SK-N-MC (cell line): Measurements from ENCODE around the gene C14orf132.

Experiments used
- DNase-seq: peaks from one replicate; pipeline ENCODE4 v3.0.0-alpha.2; 2011; ENCODE audit warnings: low read depth, low spot score
- H3K27ac ChIP-seq: fragments of 200-600 bp; sonication (generic); 2 replicates; pipeline ENCODE4 v1.5.1; 2016; ENCODE audit warnings: mixed run types
- H3K36me3 ChIP-seq: fragments of 200-600 bp; sonication (generic); 2 replicates; pipeline ENCODE4 v1.6.1; 2017; ENCODE audit warnings: antibody characterized with exemption, low read length, mixed read lengths; ENCODE audit not compliant: insufficient read depth
- H3K4me3 ChIP-seq: fragments of 200-600 bp; sonication (generic); 2 replicates; pipeline ENCODE4 v1.5.1; 2016
- H3K9ac ChIP-seq: fragments of 200-600 bp; sonication (generic); 2 replicates; pipeline ENCODE4 v1.8.0; 2017; ENCODE audit warnings: mixed run types, mixed read lengths; ENCODE audit not compliant: insufficient read length
- H3K9me3 ChIP-seq: fragments of 200-600 bp; sonication (generic); 2 replicates; pipeline ENCODE4 v1.6.1; 2017; ENCODE audit warnings: low read depth, mild to moderate bottlenecking, antibody characterized with exemption, low read length, moderate library complexity, mixed read lengths
- EZH2 ChIP-seq: fragments of 200-600 bp; sonication (generic); IDR thresholded peaks from one replicate; pipeline ENCODE4 v1.6.1; 2017; ENCODE audit warnings: antibody characterized with exemption
- FOXP2 ChIP-seq: optimal IDR thresholded peaks from 2 replicates; pipeline ENCODE3; 2011; ENCODE audit warnings: mild to moderate bottlenecking, moderate library complexity; ENCODE audit not compliant: insufficient read depth; ENCODE audit errors: extremely low read length, control extremely low read depth
- POLR2AphosphoS5 ChIP-seq: IDR thresholded peaks from 2 replicates; pipeline ENCODE4 v1.6.1; 2012; ENCODE audit warnings: mild to moderate bottlenecking, low read depth, low read length, borderline replicate concordance

Gene C14orf132

GRCh38 chr14:96089401-96089800, 50.2 kb downstream of the C14orf132 start:
- Histone ChIP-seq H3K9me3 (no peaks in the 10 kb centered on the region), H3K4me3 (no peak overlapping the region), H3K36me3 (no peaks in the 10 kb centered on the region), H3K27ac (no peak overlapping the region), H3K9ac (no peak overlapping the region)
- TF ChIP-seq EZH2 (no peak), POLR2AphosphoS5 (no peak), FOXP2 (no peak)
- DNase-seq: no peak

- no peak overlapping the region for H3K9ac ChIP-seq
Measured at GRCh38 chr14:96090441-96091148, 51.4 kb downstream of the C14orf132 start.

DNA sequence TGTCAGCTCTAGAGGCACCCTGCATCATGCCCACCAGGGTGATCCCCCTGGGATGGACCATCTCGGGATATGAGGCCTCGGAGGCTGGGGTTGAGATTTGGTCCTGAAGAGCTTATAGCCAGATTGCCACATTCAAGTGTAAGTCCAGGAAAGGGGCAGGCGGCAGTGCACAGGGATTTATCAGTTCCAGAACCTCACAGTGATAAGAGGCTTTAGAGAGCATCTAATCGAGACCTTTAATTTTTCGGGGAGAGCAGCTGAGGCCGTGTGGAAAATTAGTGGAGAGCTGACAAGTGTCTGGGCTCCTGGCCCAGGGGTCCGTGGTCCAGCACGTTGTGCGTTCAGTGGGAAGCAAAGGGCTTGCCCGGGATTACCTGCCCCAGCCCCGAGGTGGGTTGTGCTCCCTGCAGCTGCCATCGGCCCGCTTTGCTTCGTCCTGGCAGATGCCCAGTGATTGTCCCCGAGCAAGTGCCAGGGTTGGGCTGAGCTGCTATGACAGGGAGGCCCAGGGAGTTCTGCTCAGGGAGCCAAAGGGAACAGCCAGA, 52.1 kb downstream of the C14orf132 start:
- Histone ChIP-seq H3K9ac (no peak overlapping the region), H3K4me3 (peak overlapping the region; percentile 30; the same call in 1 of the 2 replicates), H3K27ac (no peak overlapping the region), H3K36me3 (no peaks in the 10 kb centered on the region), H3K9me3 (no peaks in the 10 kb centered on the region)
- TF ChIP-seq FOXP2: no peak
- no peak for TF ChIP-seq POLR2AphosphoS5
- no peak for TF ChIP-seq EZH2
- no peak for DNase-seq

More at GRCh38 chr14:96090441-96091148, 51.4 kb downstream of the C14orf132 start:
- peak; percentile 55 for DNase-seq
- no peaks in the 10 kb centered on the region for H3K9me3 ChIP-seq
- H3K4me3 ChIP-seq: peak overlapping the region; percentile 30; the same call in 1 of the 2 replicates
- TF ChIP-seq POLR2AphosphoS5: peak; percentile 26; the same call in 1 of the 2 replicates
- TF ChIP-seq FOXP2: peak; percentile 31
- TF ChIP-seq EZH2: no peak
- H3K27ac ChIP-seq: no peak overlapping the region
- no peaks in the 10 kb centered on the region for H3K36me3 ChIP-seq

GRCh38 chr14:96091941-96092411, 52.8 kb downstream of the C14orf132 start:
- TF ChIP-seq FOXP2: no peak
- no peak for TF ChIP-seq POLR2AphosphoS5
- TF ChIP-seq EZH2: no peak
- H3K9ac ChIP-seq: no peak overlapping the region
- H3K9me3 ChIP-seq: no peaks in the 10 kb centered on the region
- H3K36me3 ChIP-seq: no peaks in the 10 kb centered on the region
- no peak overlapping the region for H3K27ac ChIP-seq
- DNase-seq: no peak
- no peak overlapping the region for H3K4me3 ChIP-seq

DNA sequence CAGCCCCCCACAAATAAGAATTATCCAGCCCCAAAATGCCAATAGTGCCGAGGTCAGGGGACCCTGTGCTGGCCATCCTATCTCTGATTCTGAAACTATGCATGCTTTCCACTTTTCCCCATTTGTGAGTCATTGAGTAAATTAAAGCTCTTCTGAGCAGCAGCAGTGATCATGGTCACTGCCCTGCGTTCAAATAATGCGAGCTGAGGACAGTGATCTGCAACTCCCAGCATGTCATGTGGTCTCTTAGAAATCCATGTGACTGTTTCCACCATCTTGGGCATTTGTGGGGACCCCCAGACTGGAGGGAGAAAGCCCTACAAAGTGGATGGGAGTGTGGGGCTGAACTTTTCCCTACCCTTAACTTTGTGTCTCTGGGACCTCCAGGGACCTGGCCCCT, 53.8 kb downstream of the C14orf132 start:
- Histone ChIP-seq H3K27ac (no peak overlapping the region), H3K36me3 (no peaks in the 10 kb centered on the region), H3K9me3 (no peaks in the 10 kb centered on the region), H3K4me3 (no peak overlapping the region), H3K9ac (no peak overlapping the region)
- TF ChIP-seq FOXP2: no peak
- TF ChIP-seq EZH2: no peak
- no peak for TF ChIP-seq POLR2AphosphoS5
- DNase-seq: no peak

- no peak overlapping the region for H3K9ac ChIP-seq
Measured at GRCh38 chr14:96094211-96094610, 55.0 kb downstream of the C14orf132 start.

DNA sequence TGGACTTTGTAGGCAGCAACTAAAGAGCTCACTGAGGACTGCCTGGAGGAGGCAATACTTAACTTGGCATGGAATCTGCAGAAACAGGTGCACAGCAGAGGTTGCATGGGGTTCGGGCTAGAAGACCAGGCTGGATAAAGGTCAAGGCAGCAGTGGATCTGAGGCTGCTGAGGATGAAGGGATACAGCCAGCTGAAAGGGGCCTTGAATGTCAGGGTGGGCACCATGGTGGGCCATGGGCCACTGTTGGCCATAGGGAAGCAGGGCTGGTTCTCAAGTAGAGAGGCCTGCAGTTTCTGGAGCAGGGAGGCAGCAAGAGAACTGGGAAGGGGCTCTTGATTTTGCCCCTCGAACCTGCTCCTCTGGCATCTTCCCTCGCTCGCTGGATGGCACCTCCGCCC, 55.5 kb downstream of the C14orf132 start:
- DNase-seq: no peak
- Histone ChIP-seq H3K9me3 (no peaks in the 10 kb centered on the region), H3K36me3 (no peaks in the 10 kb centered on the region), H3K27ac (no peak overlapping the region), H3K4me3 (no peak overlapping the region), H3K9ac (no peak overlapping the region)
- TF ChIP-seq FOXP2 (no peak), EZH2 (no peak)

More at GRCh38 chr14:96094211-96094610, 55.0 kb downstream of the C14orf132 start:
- no peak overlapping the region for H3K4me3 ChIP-seq
- DNase-seq: no peak
- no peak overlapping the region for H3K27ac ChIP-seq
- H3K9me3 ChIP-seq: no peaks in the 10 kb centered on the region
- no peaks in the 10 kb centered on the region for H3K36me3 ChIP-seq
- TF ChIP-seq FOXP2 (no peak), POLR2AphosphoS5 (no peak), EZH2 (no peak)

DNA sequence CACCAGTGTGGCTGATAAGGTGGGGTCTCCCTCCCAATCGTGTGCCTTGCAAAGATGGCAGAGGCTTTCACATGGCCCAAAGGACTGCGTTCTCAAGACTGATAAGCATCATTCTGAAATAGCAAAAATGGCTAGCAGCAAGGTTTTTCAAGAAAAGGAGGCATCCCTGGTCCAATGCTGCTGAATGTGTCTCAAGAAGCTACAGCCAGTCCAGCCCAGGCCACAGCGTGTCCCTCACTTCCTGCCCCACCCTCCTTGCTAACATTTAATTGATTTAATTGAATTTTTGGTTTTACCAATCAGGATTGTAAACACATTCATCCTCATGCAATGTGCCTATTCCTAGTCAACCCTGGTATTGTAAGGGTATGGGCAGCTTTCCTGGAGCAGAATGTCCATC, 55.9 kb downstream of the C14orf132 start:
- DNase-seq: no peak
- no peak overlapping the region for H3K4me3 ChIP-seq
- H3K9me3 ChIP-seq: no peaks in the 10 kb centered on the region
- no peak overlapping the region for H3K27ac ChIP-seq
- H3K9ac ChIP-seq: no peak overlapping the region
- TF ChIP-seq FOXP2: no peak
- TF ChIP-seq POLR2AphosphoS5: no peak
- no peak for TF ChIP-seq EZH2
- no peaks in the 10 kb centered on the region for H3K36me3 ChIP-seq
